ENCODE data around the gene PSAT1. TPM values are rescaled to one million over a fixed set of nuclear protein-coding genes. Genes with fewer than 3 reads are reported as not detected.

The PSAT1 gene
- total and polyA plus RNA-seq, 2 donors from 2014 or later = 22.4 to 141 TPM

DNA sequence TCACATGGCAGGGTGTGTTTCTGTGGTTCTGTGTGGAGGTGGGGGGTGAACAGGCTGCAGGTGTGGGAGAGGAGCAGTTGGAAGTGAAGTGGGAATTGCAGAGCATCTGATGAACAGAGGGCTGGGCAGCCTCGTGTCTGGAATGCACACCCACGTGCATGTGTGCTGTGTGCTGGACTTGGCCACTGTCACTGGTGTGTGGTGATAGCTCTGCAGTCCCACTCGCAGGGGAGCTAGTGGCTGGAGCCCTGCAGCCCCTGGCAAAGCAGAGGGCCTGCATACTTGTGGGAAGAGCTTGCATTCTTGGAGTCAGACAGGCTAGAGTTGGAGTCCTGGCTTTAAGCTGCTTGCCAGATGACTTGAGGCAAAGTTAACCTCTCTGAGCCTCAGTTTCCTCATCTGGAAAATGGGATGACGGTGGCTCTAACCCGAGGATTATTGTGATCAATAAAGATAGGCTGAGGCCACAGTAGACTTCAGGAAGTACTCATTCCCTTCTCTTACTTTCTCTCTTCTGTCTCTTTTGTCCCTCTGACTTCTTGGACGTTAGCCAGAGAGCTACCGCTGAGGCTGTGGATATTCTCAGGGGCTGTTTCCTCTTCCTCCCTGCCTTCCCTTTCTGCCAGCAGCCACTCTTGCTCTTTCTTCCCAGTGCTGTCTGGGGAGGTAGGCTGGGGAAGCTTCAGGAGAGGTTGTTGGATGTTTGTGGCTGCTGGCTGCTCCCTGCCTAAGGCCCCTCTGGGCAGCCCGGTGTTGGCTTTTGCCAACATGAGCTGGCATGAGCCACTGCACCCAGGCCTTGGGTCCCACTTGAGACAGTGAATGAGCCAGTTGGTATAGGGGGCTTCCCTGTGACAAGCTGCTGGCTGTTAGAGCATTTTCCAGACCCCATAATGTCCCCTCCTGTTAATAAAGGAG is 18.3 kb downstream of the PSAT1 start:
- TF ChIP-seq, protein P1, sequence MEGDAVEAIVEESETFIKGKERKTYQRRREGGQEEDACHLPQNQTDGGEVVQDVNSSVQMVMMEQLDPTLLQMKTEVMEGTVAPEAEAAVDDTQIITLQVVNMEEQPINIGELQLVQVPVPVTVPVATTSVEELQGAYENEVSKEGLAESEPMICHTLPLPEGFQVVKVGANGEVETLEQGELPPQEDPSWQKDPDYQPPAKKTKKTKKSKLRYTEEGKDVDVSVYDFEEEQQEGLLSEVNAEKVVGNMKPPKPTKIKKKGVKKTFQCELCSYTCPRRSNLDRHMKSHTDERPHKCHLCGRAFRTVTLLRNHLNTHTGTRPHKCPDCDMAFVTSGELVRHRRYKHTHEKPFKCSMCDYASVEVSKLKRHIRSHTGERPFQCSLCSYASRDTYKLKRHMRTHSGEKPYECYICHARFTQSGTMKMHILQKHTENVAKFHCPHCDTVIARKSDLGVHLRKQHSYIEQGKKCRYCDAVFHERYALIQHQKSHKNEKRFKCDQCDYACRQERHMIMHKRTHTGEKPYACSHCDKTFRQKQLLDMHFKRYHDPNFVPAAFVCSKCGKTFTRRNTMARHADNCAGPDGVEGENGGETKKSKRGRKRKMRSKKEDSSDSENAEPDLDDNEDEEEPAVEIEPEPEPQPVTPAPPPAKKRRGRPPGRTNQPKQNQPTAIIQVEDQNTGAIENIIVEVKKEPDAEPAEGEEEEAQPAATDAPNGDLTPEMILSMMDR (IDR thresholded peaks at IDR 0.05; ENCODE audit: borderline replicate concordance, extremely low read depth, insufficient read depth) = no peak
- H3K4me1 ChIP-seq (ENCODE audit: control insufficient read depth in 2 of 3, insufficient read depth in 2 of 3, low read depth in 1 of 3, low read length in 3 of 3) = no peaks in the 10 kb centered on the region
- H3K9ac ChIP-seq (ENCODE audit: low read length in 3 of 3) = no peak overlapping the region
- peaks cover 2 to 5% (median 4%) of the 10 kb centered on the region in 3 donors for H3K36me3 ChIP-seq (ENCODE audit: control insufficient read depth in 2 of 3, insufficient read depth in 3 of 3, low read length in 3 of 3)
- no peaks in the 10 kb centered on the region for H3K9me3 ChIP-seq (ENCODE audit: control insufficient read depth in 2 of 3, insufficient read depth in 1 of 3, low read length in 3 of 3)
- DNase-seq (peak in 1 of 5 donors; percentile 11), FAIRE-seq (no peak)
- no peak overlapping the region for H3K27ac ChIP-seq (ENCODE audit: low read depth in 2 of 2, low read length in 2 of 2)
- no peaks in the 10 kb centered on the region for H3K27me3 ChIP-seq (ENCODE audit: control insufficient read depth, insufficient read depth, low read length)
- intact Hi-C loops (cut with DNase I) = no loop called here
- no peak overlapping the region for H3K4me3 ChIP-seq (ENCODE audit: low read length in 3 of 3)

DNA sequence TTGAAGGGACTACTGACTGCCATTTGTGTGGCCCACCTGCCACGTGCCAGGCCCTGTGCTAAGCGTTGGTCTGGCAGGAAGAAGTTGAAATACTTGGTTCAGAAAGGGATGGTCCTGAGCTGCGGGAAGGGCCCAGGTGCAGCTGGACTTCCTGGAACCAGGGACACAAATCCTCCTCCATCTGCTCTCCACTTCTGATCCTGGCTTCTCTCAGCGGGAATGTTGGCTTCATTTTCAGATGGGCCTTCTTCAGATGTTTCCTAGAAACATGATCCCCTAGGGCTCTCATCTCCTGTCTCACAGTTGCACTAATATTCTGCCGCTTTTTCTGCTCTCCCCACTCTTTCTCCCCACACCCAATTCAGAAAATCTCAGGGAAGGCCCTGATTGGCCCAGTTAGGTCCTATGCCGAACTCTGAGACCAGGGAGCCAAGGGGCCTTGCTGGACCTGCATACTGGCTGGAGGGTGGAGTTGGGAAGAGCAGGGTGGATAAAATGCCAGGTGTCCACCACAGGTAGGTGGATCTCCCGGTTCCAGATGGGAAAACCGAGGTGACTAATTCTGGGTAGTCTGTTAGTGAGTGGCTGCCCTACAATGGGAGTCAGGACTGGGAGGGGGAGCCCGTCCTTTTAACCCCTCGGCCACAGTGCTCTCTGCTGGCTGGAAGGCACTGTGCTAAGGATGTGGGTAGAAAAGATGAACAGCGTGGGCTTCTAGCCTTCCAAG is 19.4 kb downstream of the PSAT1 start:
- H3K9ac ChIP-seq (ENCODE audit: low read length in 3 of 3) = no peak overlapping the region
- no peak overlapping the region for H3K27ac ChIP-seq (ENCODE audit: low read depth in 2 of 2, low read length in 2 of 2)
- H3K27me3 ChIP-seq (ENCODE audit: control insufficient read depth, insufficient read depth, low read length) = no peaks in the 10 kb centered on the region
- H3K4me1 ChIP-seq (ENCODE audit: control insufficient read depth in 2 of 3, insufficient read depth in 2 of 3, low read depth in 1 of 3, low read length in 3 of 3) = no peaks in the 10 kb centered on the region
- intact Hi-C loops (cut with DNase I) = no loop called here
- no peak for DNase-seq
- no peaks in the 10 kb centered on the region for H3K9me3 ChIP-seq (ENCODE audit: control insufficient read depth in 2 of 3, insufficient read depth in 1 of 3, low read length in 3 of 3)
- peaks cover 2 to 5% (median 4%) of the 10 kb centered on the region in 3 donors for H3K36me3 ChIP-seq (ENCODE audit: control insufficient read depth in 2 of 3, insufficient read depth in 3 of 3, low read length in 3 of 3)
- no peak overlapping the region for H3K4me3 ChIP-seq (ENCODE audit: low read length in 3 of 3)
- TF ChIP-seq, protein P1 (IDR thresholded peaks at IDR 0.05; ENCODE audit: borderline replicate concordance, extremely low read depth, insufficient read depth) = no peak
- FAIRE-seq = no peak

DNA sequence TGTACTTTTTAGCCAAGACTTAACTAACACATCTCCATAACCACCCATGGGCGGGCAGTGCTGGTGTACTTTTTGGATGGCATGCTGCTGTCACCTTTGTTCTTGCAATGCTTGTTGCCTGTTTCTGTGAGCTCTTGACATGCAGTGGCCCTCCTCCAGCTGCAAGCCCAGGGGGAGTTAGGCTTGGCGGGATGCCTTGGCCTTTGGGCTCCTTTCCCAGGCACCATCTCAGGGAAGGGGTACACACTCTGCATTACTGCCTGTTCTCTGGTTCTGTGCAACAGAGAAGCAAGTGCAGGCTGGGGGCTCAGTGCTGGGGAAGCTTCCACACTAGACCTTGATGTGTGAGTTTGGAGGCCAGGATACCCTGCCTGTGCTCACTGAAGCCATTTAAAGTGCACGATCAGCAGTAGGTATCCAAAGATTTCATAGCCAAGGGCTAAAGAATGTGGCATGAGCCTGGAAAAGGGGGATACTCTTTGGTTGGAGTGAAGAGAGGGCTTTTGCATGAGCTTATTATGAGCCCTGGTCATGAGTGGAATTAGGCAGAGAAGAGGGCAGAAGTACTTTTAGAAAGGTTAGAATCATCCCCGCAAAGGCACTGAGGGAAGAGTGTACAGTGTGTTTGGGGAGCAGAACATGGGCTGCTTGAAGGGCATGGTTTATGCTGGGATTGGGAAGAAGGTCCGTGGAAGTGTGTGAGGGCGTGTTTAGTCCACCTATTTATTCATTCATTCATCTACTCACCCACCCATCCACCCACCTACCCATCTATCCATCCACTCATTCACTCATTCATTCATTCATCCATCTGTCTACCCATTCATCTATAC is 22.5 kb downstream of the PSAT1 start:
- no peaks in the 10 kb centered on the region for H3K4me1 ChIP-seq (ENCODE audit: control insufficient read depth in 2 of 3, insufficient read depth in 2 of 3, low read depth in 1 of 3, low read length in 3 of 3)
- H3K9ac ChIP-seq (ENCODE audit: low read length in 3 of 3) = no peak overlapping the region
- no peaks in the 10 kb centered on the region for H3K27me3 ChIP-seq (ENCODE audit: control insufficient read depth, insufficient read depth, low read length)
- FAIRE-seq (no peak), DNase-seq (no peak)
- peaks cover 2 to 5% (median 4%) of the 10 kb centered on the region in 3 donors for H3K36me3 ChIP-seq (ENCODE audit: control insufficient read depth in 2 of 3, insufficient read depth in 3 of 3, low read length in 3 of 3)
- H3K4me3 ChIP-seq (ENCODE audit: low read length in 3 of 3) = no peak overlapping the region
- TF ChIP-seq, protein P1 (IDR thresholded peaks at IDR 0.05; ENCODE audit: borderline replicate concordance, extremely low read depth, insufficient read depth) = no peak
- H3K9me3 ChIP-seq (ENCODE audit: control insufficient read depth in 2 of 3, insufficient read depth in 1 of 3, low read length in 3 of 3) = no peaks in the 10 kb centered on the region
- intact Hi-C loops (cut with DNase I) = no loop called here
- H3K27ac ChIP-seq (ENCODE audit: low read depth in 2 of 2, low read length in 2 of 2) = no peak overlapping the region

All from kidney (tissue), 14 donors.